ENCODE results near the gene DAP. TPM values are rescaled to one million over a fixed set of nuclear protein-coding genes. Genes with fewer than 3 reads are reported as not detected.

The DAP gene
- polyA plus RNA-seq, 3 donors from 2014 or later: 43.1 to 87.1 (median 53.9) TPM

DNA sequence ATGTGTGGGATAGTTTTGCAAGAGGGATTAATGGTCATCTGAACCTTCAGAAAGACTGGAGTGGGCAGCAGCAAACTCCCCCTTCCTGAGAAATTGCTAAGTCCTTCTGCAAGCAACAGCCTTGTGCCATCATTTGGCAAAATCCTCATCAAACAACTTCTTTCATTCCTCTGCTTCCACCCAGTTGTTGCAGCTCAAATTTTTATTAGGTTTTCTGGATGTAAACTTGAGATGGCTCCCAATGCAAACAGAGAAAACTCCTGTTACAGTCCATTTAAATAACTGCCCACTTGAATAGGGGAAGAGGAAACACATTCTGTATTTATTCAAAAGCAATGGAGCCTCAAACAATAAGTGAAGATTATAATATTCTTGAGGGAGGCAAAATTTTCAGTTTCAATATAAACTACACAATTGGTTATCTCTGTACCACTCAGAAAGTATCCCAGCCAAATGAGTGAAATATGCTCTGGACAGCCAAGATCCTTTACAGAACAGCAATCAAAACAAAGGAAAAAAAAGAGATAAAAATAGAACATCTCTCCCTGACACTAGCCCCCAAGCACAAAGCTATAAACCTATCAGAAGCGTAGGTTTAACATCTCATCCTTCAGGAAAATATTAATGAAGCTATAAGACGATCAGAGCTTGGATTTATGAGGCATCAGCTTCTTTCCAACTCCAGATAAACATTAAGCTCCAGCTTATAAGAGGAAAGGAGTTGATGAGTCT is 17.3 kb upstream of the DAP start:
- no peak for DNase-seq
- no peaks in the 10 kb centered on the region for H3K36me3 Mint-ChIP-seq
- no peaks in the 10 kb centered on the region for H3K4me1 Mint-ChIP-seq
- peaks cover 2 to 11% (median 9%) of the 10 kb centered on the region in 3 donors for H3K27me3 Mint-ChIP-seq (ENCODE audit: low read depth in 3 of 3)
- H3K27ac Mint-ChIP-seq: no peak overlapping the region
- H3K9me3 Mint-ChIP-seq: no peaks in the 10 kb centered on the region
- no peak overlapping the region for H3K4me3 Mint-ChIP-seq

DNA sequence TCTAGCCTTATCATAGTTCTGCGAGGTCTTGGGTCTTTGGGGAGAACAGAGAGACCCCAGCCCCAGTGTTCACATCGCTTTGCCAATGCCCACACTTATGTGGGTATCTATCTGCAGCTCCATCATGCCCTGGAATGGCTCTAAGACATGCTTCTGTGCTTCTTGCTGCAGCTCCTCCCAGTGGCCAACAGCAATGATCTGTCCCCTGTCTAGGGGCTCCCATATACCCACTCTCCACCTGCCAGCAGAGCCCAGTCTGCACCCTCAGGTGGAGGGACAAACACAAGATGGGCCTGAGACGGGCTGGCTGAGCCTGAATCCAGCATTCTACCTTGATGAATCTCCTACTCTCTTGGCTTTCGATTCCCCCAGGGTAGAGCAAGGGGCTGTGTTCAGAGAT is 14.6 kb upstream of the DAP start:
- no peak for DNase-seq
- H3K36me3 Mint-ChIP-seq: no peaks in the 10 kb centered on the region
- H3K4me3 Mint-ChIP-seq: no peak overlapping the region
- H3K9me3 Mint-ChIP-seq: no peaks in the 10 kb centered on the region
- no peak overlapping the region for H3K27ac Mint-ChIP-seq
- H3K4me1 Mint-ChIP-seq: no peaks in the 10 kb centered on the region
- H3K27me3 Mint-ChIP-seq (ENCODE audit: low read depth in 3 of 3): peaks cover 2 to 9% (median 8%) of the 10 kb centered on the region in 3 donors

DNA sequence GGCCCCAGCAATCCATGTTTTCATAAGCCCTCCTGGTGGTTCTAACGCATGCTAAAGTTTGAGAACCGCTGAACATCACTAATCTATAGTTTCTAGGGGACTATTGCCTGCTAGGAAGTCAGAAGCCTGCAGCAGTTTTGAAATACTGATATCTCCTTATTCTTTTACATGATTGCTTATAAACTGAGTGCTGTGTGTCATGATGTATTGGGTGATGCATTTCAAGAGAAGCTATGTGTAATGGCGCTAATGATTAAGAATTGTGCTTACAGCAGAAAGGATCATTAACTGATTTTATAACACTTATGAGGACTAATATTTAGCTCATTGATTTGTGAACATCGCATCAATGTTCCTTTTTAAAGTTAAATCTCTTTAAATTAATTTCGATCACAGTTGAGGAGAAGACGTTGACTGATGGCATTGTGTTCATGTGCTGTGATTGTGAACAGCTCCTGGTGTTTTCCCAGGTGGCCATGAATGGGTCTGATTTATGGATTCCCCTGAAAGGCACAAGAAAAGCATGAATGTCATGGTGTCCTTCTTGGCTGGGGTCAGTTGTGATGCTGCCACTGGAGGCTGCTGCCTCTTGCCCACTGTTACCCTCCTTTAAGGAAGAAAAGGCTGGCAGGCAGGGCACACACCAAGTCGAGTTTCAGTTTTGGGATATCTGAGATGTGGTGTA is 12.0 kb upstream of the DAP start:
- H3K4me1 Mint-ChIP-seq: no peaks in the 10 kb centered on the region
- H3K36me3 Mint-ChIP-seq: no peaks in the 10 kb centered on the region
- no peaks in the 10 kb centered on the region for H3K9me3 Mint-ChIP-seq
- peaks cover 0 to 8% (median 5%) of the 10 kb centered on the region in 3 donors for H3K27me3 Mint-ChIP-seq (ENCODE audit: low read depth in 3 of 3)
- H3K4me3 Mint-ChIP-seq: no peak overlapping the region
- no peak for DNase-seq
- H3K27ac Mint-ChIP-seq: no peak overlapping the region

GRCh38 chr5:10768328-10768899 is 7.4 kb upstream of the DAP start:
- H3K27me3 Mint-ChIP-seq (ENCODE audit: low read depth in 3 of 3): peaks cover 0 to 3% (median 2%) of the 10 kb centered on the region in 3 donors
- H3K36me3 Mint-ChIP-seq: no peaks in the 10 kb centered on the region
- no peak overlapping the region for H3K27ac Mint-ChIP-seq
- DNase-seq: no peak
- H3K4me3 Mint-ChIP-seq: no peak overlapping the region
- H3K9me3 Mint-ChIP-seq: no peaks in the 10 kb centered on the region
- H3K4me1 Mint-ChIP-seq: no peaks in the 10 kb centered on the region

- H3K27me3 Mint-ChIP-seq (ENCODE audit: low read depth in 3 of 3): peaks cover 6 to 12% (median 8%) of the 10 kb centered on the region in 3 donors
- no peaks in the 10 kb centered on the region for H3K36me3 Mint-ChIP-seq
- no peaks in the 10 kb centered on the region for H3K9me3 Mint-ChIP-seq
- no peak for DNase-seq
- peak overlapping the region; percentile 82 to 92 (median 85) for H3K4me3 Mint-ChIP-seq
- peaks cover 36 to 43% of the 10 kb centered on the region in 2 donors for H3K4me1 Mint-ChIP-seq
- H3K27ac Mint-ChIP-seq: peak overlapping the region; percentile 41 to 96 (median 90)
Observed at GRCh38 chr5:10762776-10763500, 1.9 kb upstream of the DAP start.

DNA sequence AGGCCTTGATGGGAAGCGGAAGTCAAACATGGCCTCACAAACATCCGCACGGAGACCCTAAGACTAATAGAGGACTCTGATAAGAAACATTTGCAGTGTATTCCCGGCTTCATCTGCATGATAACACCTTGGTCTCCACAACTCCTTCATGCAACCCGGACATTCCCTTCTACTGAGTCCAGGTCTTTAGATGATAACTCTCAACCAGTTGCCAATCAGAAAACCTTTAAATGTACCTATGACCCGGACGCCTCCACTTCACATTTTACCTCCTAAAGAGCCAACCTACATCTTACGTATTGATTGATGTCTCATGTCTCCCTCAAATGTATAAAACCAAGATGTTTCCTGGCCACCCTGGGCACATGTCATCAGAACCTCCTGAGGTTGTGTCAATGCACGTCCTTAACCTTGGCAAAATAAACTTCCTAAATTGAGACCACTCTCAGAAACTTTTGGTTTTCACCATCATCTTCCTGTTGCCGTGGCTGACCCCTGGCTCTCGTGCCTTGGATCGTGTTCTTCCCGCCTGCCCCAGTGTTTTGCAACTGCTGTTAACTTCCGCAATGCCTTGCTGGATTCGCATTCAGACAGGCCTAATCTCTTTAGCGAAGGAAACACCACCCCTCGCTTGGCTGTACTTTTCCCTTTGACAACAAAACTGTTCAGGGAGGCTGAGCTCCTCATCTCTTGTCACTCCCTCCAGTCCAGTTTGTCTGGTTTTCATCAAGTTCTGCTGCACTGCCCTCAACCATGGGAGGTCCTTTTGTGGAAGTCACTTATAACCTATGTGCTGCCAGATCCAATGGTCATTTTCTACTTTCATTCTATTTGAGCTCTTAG is 1.1 kb upstream of the DAP start:
- no peaks in the 10 kb centered on the region for H3K9me3 Mint-ChIP-seq
- peaks cover 6 to 12% (median 8%) of the 10 kb centered on the region in 3 donors for H3K27me3 Mint-ChIP-seq (ENCODE audit: low read depth in 3 of 3)
- H3K4me1 Mint-ChIP-seq: peaks cover 40 to 49% of the 10 kb centered on the region in 2 donors
- H3K27ac Mint-ChIP-seq: peak overlapping the region; percentile 86 to 96 (median 92)
- peak overlapping the region; percentile 82 to 92 (median 85) for H3K4me3 Mint-ChIP-seq
- no peak for DNase-seq
- H3K36me3 Mint-ChIP-seq: no peaks in the 10 kb centered on the region

DNA sequence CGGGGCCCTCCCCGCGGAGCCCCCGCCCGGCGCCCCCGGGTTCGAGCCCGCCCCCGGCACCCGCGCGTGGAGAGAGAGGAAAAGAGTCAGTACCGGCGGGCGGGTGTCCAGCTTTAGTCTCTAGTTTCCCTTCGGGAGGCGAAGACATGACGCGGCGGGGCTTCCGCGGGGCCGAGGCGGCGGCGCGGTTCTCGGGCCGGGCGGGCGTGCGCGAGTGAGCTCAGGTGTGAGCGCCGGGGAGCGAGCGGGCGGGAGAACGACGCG is 181 bp downstream of the DAP start:
- Mint-ChIP-seq H3K9me3 (no peaks in the 10 kb centered on the region), H3K27ac (peak overlapping the region in 1 of 6 donors; percentile 80), H3K4me1 (peaks cover 42 to 51% of the 10 kb centered on the region in 2 donors), H3K36me3 (no peaks in the 10 kb centered on the region), H3K27me3 (ENCODE audit: low read depth in 3 of 3) (peaks cover 3 to 12% (median 8%) of the 10 kb centered on the region in 3 donors), H3K4me3 (peak overlapping the region in 4 of 5 donors; percentile 29 to 92 (median 75))
- no peak for DNase-seq

DNA sequence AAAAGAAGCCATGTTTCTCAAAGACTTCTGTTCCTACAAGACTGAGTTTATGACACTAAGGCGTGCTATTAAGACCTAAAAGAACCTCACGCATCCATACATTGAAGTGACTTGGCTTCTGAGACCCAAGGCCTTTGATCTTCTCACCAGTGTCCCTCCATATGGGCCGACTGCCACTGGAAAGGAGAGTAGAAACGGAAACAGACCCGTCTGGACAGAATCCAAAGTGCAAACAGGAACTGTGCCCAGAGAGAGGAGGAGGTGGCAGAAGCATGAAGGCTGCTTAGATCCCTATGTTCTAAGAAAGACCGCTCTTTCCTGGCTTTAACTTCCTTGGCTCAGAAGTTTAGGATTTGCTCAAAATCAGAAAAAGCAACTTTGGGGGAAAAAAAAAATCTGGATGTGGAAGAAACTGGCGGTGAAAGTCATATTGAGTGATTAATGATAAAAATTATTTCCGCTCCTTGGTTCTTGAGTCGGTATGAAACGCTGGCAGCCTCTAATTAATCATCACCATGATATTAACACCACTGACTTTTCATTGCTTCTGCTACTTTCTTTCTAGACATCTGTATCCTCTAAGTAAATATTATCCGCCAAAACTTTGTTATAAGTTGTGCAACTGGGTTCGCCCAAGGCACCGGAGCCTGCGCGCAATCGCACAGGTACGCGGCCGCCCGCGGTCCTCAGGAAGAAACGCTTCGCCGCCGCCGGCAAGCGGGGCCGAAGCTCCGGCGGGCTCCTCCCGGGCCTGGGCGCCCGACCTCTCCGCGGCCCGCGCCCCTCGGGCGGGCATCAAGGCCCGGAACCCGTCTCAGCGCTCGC is 726 bp downstream of the DAP start:
- no peaks in the 10 kb centered on the region for H3K9me3 Mint-ChIP-seq
- peaks cover 46 to 56% of the 10 kb centered on the region in 2 donors for H3K4me1 Mint-ChIP-seq
- H3K27me3 Mint-ChIP-seq (ENCODE audit: low read depth in 3 of 3): peaks cover 3 to 12% (median 8%) of the 10 kb centered on the region in 3 donors
- peak overlapping the region; percentile 87 to 93 (median 92) for H3K4me3 Mint-ChIP-seq
- peak overlapping the region; percentile 80 to 93 (median 88) for H3K27ac Mint-ChIP-seq
- DNase-seq: peak in 2 of 3 donors; percentile 5 to 7
- H3K36me3 Mint-ChIP-seq: no peaks in the 10 kb centered on the region

DNA sequence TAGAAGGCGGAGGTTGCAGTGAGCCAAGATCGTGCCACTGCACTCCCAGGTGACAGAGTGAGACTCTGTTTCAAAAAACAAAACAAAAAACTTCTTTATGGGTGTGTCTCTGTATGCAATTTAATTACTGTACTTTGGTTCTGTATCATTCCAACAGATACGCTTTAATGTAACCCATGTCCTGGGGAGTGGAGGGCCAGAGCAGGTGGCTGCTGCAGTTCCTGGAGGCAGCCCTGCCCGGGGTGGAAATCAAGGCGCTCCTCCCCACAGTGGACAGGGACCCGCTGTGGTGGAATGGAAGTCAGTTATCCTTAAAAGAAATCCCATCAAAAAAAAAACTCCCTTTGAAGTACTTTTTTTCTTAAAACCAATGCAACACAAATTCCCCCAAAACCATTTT is 1.9 kb downstream of the DAP start:
- Mint-ChIP-seq H3K9me3 (no peaks in the 10 kb centered on the region), H3K4me3 (peak overlapping the region; percentile 51 to 74 (median 58)), H3K4me1 (peaks cover 49 to 57% of the 10 kb centered on the region in 2 donors), H3K36me3 (peaks cover 0 to 6% (median 3%) of the 10 kb centered on the region in 3 donors), H3K27me3 (ENCODE audit: low read depth in 3 of 3) (peaks cover 3 to 12% (median 6%) of the 10 kb centered on the region in 3 donors), H3K27ac (peak overlapping the region in 4 of 6 donors; percentile 22 to 80 (median 52))
- DNase-seq: no peak

- peaks cover 50 to 55% of the 10 kb centered on the region in 2 donors for H3K4me1 Mint-ChIP-seq
- peak overlapping the region in 3 of 6 donors; percentile 2 to 65 (median 10) for H3K27ac Mint-ChIP-seq
- peak overlapping the region in 2 of 5 donors; percentile 37 to 42 for H3K4me3 Mint-ChIP-seq
Observed at GRCh38 chr5:10757922-10758555, 3.0 kb downstream of the DAP start.

GRCh38 chr5:10757043-10757442 is 4.0 kb downstream of the DAP start:
- H3K4me3 Mint-ChIP-seq: no peak overlapping the region

More at GRCh38 chr5:10757922-10758555, 3.0 kb downstream of the DAP start:
- Mint-ChIP-seq H3K36me3 (peaks cover 0 to 6% (median 3%) of the 10 kb centered on the region in 3 donors), H3K9me3 (no peaks in the 10 kb centered on the region), H3K27me3 (ENCODE audit: low read depth in 3 of 3) (peaks cover 3 to 12% (median 5%) of the 10 kb centered on the region in 3 donors)
- DNase-seq: no peak

DNA sequence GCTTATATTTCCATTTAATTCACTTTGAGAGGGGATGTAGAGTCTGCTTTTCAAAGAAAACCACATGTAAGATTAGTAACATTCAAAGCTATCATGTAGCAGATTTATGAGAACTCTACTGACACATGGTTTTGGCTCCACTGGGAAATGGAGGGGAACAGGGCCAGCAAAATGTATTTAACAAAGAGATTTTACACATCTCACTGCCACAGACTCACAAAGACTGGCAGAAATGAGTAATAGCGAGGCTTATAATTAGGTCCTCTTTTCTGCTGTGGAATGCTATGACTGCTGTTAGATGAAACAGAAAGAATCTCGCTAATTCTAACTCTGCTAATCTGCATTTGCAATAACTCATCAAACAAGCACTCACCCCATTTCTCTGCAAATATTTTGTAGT is 4.5 kb downstream of the DAP start:
- no peak for DNase-seq
- H3K36me3 Mint-ChIP-seq: peaks cover 0 to 6% (median 3%) of the 10 kb centered on the region in 3 donors
- no peak overlapping the region for H3K4me3 Mint-ChIP-seq
- H3K9me3 Mint-ChIP-seq: no peaks in the 10 kb centered on the region
- H3K4me1 Mint-ChIP-seq: peaks cover 36 to 40% of the 10 kb centered on the region in 2 donors
- H3K27me3 Mint-ChIP-seq (ENCODE audit: low read depth in 3 of 3): no peaks in the 10 kb centered on the region
- H3K27ac Mint-ChIP-seq: peak overlapping the region in 1 of 6 donors; percentile 26

More at GRCh38 chr5:10757043-10757442, 4.0 kb downstream of the DAP start:
- no peak overlapping the region for H3K27ac Mint-ChIP-seq
- no peak for DNase-seq
- H3K36me3 Mint-ChIP-seq: peaks cover 0 to 6% (median 3%) of the 10 kb centered on the region in 3 donors
- H3K27me3 Mint-ChIP-seq (ENCODE audit: low read depth in 3 of 3): peaks cover 0 to 4% (median 2%) of the 10 kb centered on the region in 3 donors
- no peaks in the 10 kb centered on the region for H3K9me3 Mint-ChIP-seq
- peaks cover 41 to 45% of the 10 kb centered on the region in 2 donors for H3K4me1 Mint-ChIP-seq
